HG03342 (cell line): Measurements from ENCODE around the gene CAMK2N2.

Source experiments
- ATAC-seq: cut with Tn5 transposase; IDR thresholded peaks from one replicate; pipeline ENCODE4 v1.9.1; 2021; ENCODE audit warnings: mild to moderate bottlenecking, moderate library complexity; ENCODE audit not compliant: unreplicated experiment

The CAMK2N2 gene

GRCh38 chr3:184241447-184242296 is 19.7 kb downstream of the CAMK2N2 start:
- ATAC-seq, result no peak

GRCh38 chr3:184241141-184241446 is 20.3 kb downstream of the CAMK2N2 start:
- ATAC-seq, result no peak

- no peak for ATAC-seq
These were observed 20.8 kb downstream of the CAMK2N2 start for GRCh38 chr3:184240384-184241140.

GRCh38 chr3:184239708-184240107 is 21.6 kb downstream of the CAMK2N2 start:
- no peak for ATAC-seq

- ATAC-seq, result no peak
These were observed 22.1 kb downstream of the CAMK2N2 start for GRCh38 chr3:184239221-184239620.

- no peak for ATAC-seq
These were observed 23.0 kb downstream of the CAMK2N2 start for GRCh38 chr3:184238246-184238818.

GRCh38 chr3:184237807-184238206 is 23.5 kb downstream of the CAMK2N2 start:
- ATAC-seq, result no peak

GRCh38 chr3:184237211-184237610 is 24.1 kb downstream of the CAMK2N2 start:
- no peak for ATAC-seq

- ATAC-seq, result no peak
These were observed 24.7 kb downstream of the CAMK2N2 start for GRCh38 chr3:184236636-184237035.

GRCh38 chr3:184236033-184236410 is 25.3 kb downstream of the CAMK2N2 start:
- ATAC-seq, result no peak

- no peak for ATAC-seq
These were observed 25.8 kb downstream of the CAMK2N2 start for GRCh38 chr3:184235381-184236032.

- no peak for ATAC-seq
These were observed 26.5 kb downstream of the CAMK2N2 start for GRCh38 chr3:184234671-184235380.

- no peak for ATAC-seq
These were observed 27.1 kb downstream of the CAMK2N2 start for GRCh38 chr3:184234224-184234623.

GRCh38 chr3:184233127-184233843 is 28.1 kb downstream of the CAMK2N2 start:
- no peak for ATAC-seq

GRCh38 chr3:184231671-184232070 is 29.7 kb downstream of the CAMK2N2 start:
- no peak for ATAC-seq

- ATAC-seq, result no peak
These were observed 30.5 kb downstream of the CAMK2N2 start for GRCh38 chr3:184230603-184231528.

GRCh38 chr3:184230081-184230602 is 31.2 kb downstream of the CAMK2N2 start:
- no peak for ATAC-seq

- peak; percentile 82 for ATAC-seq
These were observed 31.8 kb downstream of the CAMK2N2 start, which contains the start of gene VWA5B2 for GRCh38 chr3:184229394-184230080. Gene VWA5B2, plus strand, starts transcription at chr3:184229585. Its CDS starts 944 bp downstream, at chr3:184230529.
